Activated CD4-positive, alpha-beta T cell treated with anti-CD3 and anti-CD28 coated beads, Interleukin-2, amount 50 U/mL, for 48 hours (primary cell): ENCODE results near the gene MRPL30.
"Not testable (repeated sequence)": the region's sequence is repeated elsewhere in the genome, so short reads cannot be mapped to it uniquely, and the experiment has no call there.

ENCODE experiments used
- DNase-seq, 2 experiments: peaks; one replicate each; pipeline ENCODE4 v3.0.0-alpha.2; 2020

The MRPL30 gene

GRCh38 chr2:99180755-99181623 lies at the start of gene MRPL30, which contains the start of gene MITD1:
Gene MRPL30 (plus strand): TSS chr2:99181184. CDS start chr2:99186204, 5,020 bp downstream.
Gene MITD1 (minus strand): TSS chr2:99181058. CDS start chr2:99180981, 77 bp downstream.
- peak; percentile 84 to 90 for DNase-seq

DNA sequence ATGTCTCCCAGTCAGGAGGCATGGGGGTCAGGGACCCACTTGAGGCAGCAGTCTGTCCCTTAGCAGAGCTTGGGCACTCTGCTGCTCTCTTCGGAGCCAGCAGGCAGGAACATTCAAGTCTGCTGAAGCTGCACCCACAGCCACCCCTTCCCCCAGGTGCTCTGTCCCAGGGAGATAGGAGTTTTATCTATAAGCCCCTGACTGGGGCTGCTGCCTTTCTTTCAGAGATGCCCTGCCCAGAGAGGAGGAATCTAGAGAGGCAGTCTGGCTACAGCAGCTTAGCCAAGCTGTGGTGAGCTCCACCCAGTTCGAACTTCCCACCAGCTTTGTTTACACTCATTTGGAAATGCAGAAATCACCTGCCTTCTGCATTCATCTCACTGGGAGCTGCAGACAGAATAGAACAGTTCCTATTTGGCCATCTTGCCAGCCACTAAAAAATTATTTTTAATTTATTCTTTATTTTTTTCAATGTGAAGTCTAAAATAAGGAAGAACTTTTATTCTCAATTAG lies 45.9 kb upstream of the MRPL30 start:
- DNase-seq = not testable (repeated sequence)

DNA sequence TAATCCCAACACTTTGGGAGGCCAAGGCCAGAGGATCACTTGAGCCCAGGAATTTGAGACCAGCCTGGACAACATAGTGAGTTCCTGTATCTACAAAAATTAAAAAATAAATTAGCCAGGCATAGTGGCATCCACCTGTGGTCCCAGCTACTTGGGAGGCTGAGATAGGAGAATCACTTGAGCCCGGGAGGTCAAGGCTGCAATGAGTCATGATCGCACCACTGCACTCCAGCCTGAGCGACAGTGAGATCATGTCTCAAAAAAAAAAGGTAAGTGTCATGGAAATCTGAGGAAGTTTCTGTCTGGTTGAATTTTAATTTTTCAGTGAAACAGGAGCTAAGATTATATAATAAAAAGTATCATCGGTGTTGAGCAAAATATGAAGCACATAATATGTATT lies 42.0 kb upstream of the MRPL30 start:
- DNase-seq = no peak

- DNase-seq = no peak
Observed at GRCh38 chr2:99140056-99140859, 40.7 kb upstream of the MRPL30 start.

DNA sequence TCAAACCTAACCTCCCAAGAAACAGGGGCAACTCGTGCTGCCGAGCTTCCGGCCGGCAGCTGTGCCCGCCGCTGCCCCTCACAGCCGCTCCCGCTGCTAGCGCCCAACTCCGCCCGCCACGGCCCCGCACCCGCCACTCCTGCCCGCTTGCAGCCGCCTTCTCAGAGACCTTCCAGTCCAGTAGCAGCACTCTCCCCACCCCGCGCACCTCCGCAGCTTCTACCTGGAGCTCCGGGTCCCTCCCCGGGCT lies 40.2 kb upstream of the MRPL30 start:
- DNase-seq = no peak

GRCh38 chr2:99141110-99142108 lies 39.6 kb upstream of the MRPL30 start, which contains the start of gene C2orf15:
Gene C2orf15 (plus strand): TSS chr2:99141707. CDS start chr2:99150559, 8,852 bp downstream.
- peak; percentile 98 for DNase-seq

- DNase-seq = no peak
Observed at GRCh38 chr2:99150706-99151105, 30.3 kb upstream of the MRPL30 start.

DNA sequence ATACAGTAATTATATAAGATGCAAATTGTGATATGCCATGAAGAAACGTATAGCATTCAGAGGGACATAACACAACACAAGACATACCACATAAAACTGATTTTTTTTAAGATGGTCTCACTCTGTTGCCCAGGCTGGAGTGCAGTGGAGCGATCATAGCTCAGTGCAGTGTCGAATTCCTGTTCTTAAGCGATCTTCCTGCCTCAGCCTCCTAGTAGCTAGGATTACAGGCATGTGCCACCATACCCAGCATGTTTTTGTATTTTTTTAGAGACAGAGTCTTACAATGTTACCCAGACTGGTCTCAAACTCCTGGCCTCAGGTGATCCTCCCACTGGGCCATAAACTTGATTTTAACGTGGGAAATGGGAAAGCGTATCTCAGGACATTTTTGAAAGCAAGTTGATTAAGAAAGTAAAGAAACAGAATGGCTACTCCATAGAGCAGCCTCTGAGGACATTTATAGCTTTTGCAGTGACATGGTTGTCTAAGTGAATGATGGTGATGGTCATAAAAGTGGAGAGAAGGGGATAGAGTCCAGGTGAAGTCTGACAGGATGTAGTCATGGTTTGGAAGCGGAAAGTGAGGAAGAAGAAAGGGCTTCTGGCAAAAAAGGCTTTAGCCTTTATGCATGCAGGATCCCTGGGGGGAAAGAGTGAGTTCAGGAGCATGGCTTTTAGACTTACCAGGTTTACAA lies 28.6 kb upstream of the MRPL30 start:
- no peak for DNase-seq

- no peak for DNase-seq
Observed at GRCh38 chr2:99153921-99154604, 26.9 kb upstream of the MRPL30 start.

GRCh38 chr2:99154643-99155536 lies 26.1 kb upstream of the MRPL30 start, which contains the start of the genes LIPT1 and TSGA10:
Gene LIPT1 (plus strand): TSS chr2:99154967. CDS start chr2:99161958, 6,991 bp downstream.
Gene TSGA10 (minus strand): TSS chr2:99154942. CDS start chr2:99109439, 45,503 bp downstream.
- DNase-seq = peak; percentile 92 to 94

- no peak for DNase-seq
Observed at GRCh38 chr2:99156891-99157290, 24.1 kb upstream of the MRPL30 start.

DNA sequence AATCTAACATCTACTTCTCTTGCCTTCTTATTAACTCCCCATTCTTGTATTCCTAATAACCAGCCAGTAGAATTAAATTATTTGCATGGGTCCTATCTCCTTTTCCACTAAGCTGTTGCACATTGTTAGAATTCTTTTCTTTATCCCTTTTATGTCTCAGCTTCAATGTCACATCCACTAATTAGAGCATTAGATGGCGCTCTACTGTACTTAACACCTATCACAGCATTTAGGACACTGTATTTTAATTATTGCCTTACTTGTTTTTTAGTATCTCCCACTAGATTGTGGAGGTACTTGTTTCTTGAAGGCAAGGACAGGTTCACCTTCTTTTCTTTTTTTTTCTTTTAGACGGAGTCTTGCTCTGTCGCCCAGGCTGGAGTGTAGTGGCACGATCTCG lies 22.4 kb upstream of the MRPL30 start:
- no peak for DNase-seq

- no peak for DNase-seq
Observed at GRCh38 chr2:99159594-99159993, 21.4 kb upstream of the MRPL30 start.

GRCh38 chr2:99166218-99166617 lies 14.8 kb upstream of the MRPL30 start:
- DNase-seq = no peak

- no peak for DNase-seq
Observed at GRCh38 chr2:99169534-99169933, 11.4 kb upstream of the MRPL30 start.

DNA sequence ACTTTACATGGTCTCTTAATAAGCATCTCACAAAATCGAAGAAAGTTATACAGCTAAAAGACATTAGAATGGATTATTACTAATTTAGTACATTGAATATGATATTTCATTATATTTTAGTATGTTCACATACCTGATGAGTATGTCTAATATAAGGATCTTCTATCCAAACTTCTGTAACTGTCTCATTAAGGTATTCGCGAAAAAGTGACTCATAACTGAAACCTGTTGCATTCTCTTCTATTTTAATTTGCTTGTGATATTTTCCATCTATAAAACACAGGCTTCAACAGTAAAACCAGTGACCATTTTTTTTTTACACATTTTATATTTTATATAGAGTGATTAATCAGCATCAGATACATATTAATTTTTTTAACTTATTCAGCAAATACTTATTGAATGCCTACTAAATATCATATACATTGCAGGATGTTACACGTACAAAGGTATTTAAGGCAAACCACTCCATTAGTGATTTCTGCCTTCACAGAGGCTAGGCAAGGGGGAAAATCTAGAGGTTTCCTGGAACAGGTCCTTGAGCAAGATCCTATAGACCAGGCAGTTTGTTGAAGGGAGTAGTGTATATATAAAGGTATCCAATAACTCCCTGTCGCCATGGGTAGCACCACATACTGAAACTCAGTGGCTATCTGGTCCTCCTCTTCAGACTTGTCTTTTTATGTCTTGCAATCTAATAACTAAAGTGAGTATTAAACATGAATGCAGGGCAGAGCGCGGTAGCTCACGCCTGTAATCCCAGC lies 9.4 kb upstream of the MRPL30 start:
- no peak for DNase-seq

DNA sequence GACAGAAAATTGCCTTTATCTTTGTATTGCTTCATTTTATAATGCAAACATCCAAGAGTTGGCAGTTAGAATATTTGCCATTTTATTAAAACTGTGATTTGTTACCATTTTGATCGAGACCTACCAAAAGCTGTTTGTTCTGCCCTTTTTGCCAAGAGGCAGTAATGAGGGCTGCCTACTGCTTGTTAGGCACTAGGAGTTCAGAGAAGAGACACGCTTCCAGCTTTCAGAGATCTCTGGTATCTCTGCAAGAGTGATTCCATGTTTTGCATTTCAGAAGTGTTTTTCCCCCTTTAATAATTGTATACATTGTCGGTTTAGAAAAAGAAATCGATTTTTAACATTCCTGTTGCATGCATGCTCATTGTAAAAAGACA lies 628 bp downstream of the MRPL30 start:
- DNase-seq = no peak

DNA sequence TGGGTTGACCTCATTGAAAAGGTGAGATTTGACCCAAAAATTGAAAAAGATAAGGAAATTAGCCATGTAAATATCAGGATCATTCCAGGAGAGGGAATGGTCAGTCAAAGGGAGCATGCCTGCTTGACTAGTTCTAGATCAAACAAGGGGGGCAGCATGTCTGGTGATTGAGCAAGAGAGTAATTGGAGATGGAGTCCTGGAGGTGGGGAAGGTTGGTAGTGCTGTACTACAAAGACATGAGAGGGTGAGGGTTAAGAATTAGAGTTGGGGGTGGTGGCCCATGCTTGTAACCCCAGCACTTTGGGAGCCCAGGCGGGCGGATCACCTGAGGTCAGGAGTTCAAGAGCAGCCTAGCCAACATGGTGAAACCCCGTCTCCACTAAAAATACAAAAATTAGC lies 2.0 kb downstream of the MRPL30 start:
- no peak for DNase-seq

DNA sequence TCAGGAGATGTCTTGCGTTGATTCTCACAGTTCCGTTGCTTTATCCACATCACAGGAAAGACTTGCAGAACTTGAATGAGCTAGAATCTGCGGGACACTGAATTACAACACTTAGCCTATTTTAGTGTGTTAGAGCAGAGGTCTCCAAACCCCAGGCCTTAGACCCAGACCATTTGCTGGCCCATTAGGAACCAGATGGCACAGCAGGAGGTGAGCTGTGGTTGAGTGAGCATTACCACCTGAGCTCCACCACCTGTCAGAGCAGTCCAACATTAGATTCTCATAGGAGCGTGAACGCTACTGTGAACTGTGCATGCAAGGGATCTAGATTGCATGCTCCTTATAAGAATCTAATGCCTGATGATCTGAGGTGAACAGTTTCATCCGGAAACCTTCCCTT lies 3.8 kb downstream of the MRPL30 start:
- DNase-seq = no peak
